ENCODE data around the gene SOAT2.

SOAT2 gene

DNA sequence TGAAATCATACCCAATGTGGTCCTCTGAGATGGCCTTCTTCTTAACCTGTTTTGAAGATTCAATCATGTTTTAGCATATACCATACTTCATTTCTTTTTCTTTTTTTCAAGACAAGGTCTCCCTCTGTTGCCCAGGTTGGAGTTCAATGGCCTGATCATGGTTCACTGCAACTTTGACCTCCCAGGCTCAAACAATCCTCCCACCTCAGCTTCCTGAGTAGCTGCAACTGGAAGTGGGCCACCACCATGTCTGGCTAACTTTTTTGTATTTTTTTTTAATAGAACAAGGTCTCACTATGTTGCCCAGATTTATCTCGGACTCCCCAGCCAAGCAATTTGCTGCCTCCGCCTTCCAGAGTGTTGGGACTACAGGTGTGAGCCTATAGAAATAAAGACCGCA, 30.4 kb downstream of the SOAT2 start:
- no peaks in the 10 kb centered on the region for H3K36me3 ChIP-seq
- DNase-seq, result no peak
- intact Hi-C loops (cut with DNase I; ENCODE audit: low total_unique reads), result no loop called here
- no peak overlapping the region for H3K4me3 ChIP-seq
- H3K4me1 ChIP-seq, result peaks cover 0 to 5% (median 0%) of the 10 kb centered on the region in 4 donors
- peaks cover 0 to 11% (median 0%) of the 10 kb centered on the region in 3 donors for H3K9me3 ChIP-seq
- TF ChIP-seq, protein P1, sequence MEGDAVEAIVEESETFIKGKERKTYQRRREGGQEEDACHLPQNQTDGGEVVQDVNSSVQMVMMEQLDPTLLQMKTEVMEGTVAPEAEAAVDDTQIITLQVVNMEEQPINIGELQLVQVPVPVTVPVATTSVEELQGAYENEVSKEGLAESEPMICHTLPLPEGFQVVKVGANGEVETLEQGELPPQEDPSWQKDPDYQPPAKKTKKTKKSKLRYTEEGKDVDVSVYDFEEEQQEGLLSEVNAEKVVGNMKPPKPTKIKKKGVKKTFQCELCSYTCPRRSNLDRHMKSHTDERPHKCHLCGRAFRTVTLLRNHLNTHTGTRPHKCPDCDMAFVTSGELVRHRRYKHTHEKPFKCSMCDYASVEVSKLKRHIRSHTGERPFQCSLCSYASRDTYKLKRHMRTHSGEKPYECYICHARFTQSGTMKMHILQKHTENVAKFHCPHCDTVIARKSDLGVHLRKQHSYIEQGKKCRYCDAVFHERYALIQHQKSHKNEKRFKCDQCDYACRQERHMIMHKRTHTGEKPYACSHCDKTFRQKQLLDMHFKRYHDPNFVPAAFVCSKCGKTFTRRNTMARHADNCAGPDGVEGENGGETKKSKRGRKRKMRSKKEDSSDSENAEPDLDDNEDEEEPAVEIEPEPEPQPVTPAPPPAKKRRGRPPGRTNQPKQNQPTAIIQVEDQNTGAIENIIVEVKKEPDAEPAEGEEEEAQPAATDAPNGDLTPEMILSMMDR (IDR thresholded peaks at IDR 0.05), result no peak
- H3K27ac ChIP-seq, result no peak overlapping the region
- H3K27me3 ChIP-seq, result no peaks in the 10 kb centered on the region

DNA sequence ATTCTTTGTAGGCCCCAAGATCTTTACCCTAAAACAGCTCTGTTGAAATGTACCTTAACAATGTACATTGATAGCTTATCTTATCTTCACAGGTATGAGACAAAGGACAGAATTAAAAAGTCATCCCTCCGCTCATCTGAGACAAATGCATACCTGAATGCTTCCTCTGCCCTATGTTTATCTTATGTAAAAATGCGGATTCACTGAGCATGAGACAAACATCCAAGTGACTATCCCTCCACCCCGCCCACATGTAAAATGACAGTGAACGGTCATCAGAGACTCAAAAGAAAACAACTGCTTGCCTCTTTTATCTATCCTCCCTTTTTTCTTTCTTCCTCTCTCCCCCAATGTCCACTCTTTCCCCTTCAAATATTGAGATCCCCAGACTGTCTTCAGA, 40.1 kb downstream of the SOAT2 start:
- H3K27me3 ChIP-seq, result no peaks in the 10 kb centered on the region
- no peaks in the 10 kb centered on the region for H3K9me3 ChIP-seq
- H3K4me3 ChIP-seq, result no peak overlapping the region
- H3K4me1 ChIP-seq, result peaks cover 0 to 14% (median 0%) of the 10 kb centered on the region in 4 donors
- intact Hi-C loops (cut with DNase I; ENCODE audit: low total_unique reads), result no loop called here
- TF ChIP-seq, protein P1 (IDR thresholded peaks at IDR 0.05), result no peak
- no peak for DNase-seq
- no peak overlapping the region for H3K27ac ChIP-seq
- no peaks in the 10 kb centered on the region for H3K36me3 ChIP-seq

DNA sequence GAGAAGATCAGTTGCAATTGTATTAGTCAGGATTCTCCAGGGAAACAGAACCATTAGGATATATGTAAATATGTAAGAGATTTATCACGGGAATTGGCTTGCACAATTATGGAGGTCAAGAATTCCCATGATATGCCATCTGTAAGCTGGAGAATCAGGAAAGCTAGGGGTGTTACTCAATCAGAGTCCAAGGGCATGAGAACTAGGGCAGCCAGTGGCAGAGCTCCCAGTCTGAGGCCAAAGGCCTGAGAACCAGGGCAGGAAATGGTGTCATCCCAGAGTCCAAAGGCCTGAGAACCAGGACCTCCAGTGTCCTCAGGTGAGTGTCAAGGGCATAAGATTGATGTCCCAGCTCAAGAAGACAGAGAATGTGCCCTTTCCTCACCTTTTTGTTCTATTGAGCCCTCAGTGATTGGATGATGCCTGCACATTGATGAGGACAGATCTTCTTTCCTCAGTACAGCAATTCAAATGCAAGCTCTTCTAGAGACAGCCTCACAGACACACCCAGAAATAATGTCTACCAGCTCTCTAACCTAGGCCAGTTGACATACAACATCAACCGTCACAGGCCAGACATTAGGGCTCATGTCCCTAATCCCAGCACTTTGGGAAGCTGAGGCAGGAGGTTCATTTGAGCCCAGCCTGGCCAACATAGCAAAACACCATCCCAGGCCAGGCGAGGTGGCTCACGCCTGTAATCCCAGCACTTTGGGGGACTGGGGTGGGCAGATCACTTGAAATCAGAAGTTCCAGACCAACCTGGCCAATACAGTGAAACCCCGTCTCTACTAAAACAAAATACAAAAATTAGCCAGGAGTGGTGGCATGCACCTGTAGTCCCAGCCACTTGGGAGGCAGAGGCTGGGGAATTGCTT, 42.3 kb downstream of the SOAT2 start:
- intact Hi-C loops (cut with DNase I; ENCODE audit: low total_unique reads), result no loop called here
- TF ChIP-seq, protein P1 (IDR thresholded peaks at IDR 0.05), result no peak

DNA sequence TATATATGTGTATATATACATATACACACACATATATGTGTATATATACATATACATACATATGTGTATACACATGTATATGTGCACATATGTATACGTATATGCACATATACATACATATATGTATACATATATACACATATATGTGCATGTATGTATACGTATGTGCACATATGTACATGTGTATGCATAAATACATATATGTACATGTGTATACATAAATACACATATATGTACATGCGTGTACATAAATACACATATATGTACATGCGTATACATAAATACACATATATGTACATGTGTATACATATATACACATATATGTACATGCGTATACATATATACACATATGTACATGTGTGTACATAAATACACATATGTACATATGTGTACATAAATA, 43.9 kb downstream of the SOAT2 start:
- Histone ChIP-seq H3K27ac (no peak overlapping the region), H3K27me3 (no peaks in the 10 kb centered on the region), H3K9me3 (no peaks in the 10 kb centered on the region), H3K4me3 (no peak overlapping the region), H3K4me1 (peaks cover 0 to 35% (median 1%) of the 10 kb centered on the region in 4 donors), H3K36me3 (no peaks in the 10 kb centered on the region)
- DNase-seq, result no peak
- TF ChIP-seq, protein P1 (IDR thresholded peaks at IDR 0.05), result no peak
- intact Hi-C loops (cut with DNase I; ENCODE audit: low total_unique reads), result no loop called here

More for the DNA sequence above, 42.3 kb downstream of the SOAT2 start:
- no peaks in the 10 kb centered on the region for H3K27me3 ChIP-seq
- peaks cover 0 to 32% (median 1%) of the 10 kb centered on the region in 4 donors for H3K4me1 ChIP-seq
- no peak for DNase-seq
- no peaks in the 10 kb centered on the region for H3K36me3 ChIP-seq
- H3K4me3 ChIP-seq, result no peak overlapping the region
- H3K27ac ChIP-seq, result no peak overlapping the region
- no peaks in the 10 kb centered on the region for H3K9me3 ChIP-seq

DNA sequence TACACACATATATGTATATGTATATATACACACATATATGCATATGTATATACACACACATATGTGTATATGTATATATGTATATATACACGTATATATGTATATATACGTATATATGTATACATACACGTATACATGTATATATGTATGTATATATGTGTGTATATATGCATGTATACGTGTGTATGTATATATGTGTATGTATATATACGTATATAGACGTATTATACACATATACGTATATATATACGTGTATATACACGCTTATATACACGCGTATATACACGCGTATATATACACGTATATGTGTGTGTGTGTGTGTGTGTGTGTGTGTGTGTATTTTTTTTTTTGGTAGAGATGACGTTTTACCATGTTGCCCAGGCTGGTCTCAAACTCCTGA, 44.4 kb downstream of the SOAT2 start:
- intact Hi-C loops (cut with DNase I; ENCODE audit: low total_unique reads), result no loop called here

More for the DNA sequence above, 44.4 kb downstream of the SOAT2 start:
- H3K9me3 ChIP-seq, result no peaks in the 10 kb centered on the region
- H3K27me3 ChIP-seq, result no peaks in the 10 kb centered on the region
- DNase-seq, result no peak
- no peak overlapping the region for H3K4me3 ChIP-seq
- no peak overlapping the region for H3K27ac ChIP-seq
- TF ChIP-seq, protein P1 (IDR thresholded peaks at IDR 0.05), result no peak
- peaks cover 0 to 35% (median 1%) of the 10 kb centered on the region in 4 donors for H3K4me1 ChIP-seq
- H3K36me3 ChIP-seq, result no peaks in the 10 kb centered on the region
